ENCODE data around the gene PPFIA1. TPM values are rescaled to one million over a fixed set of nuclear protein-coding genes. Genes with fewer than 3 reads are reported as not detected.

Gene PPFIA1
- total and polyA plus RNA-seq, 10 of the 15 experiments (the other 5 are each of a cell fraction or from before 2014, with no cell fraction given) = 5.2 to 26.2 (median 15.8) TPM

GRCh38 chr11:70397983-70398833, 127.7 kb downstream of the PPFIA1 start, which contains the start of gene CTTN (continued):
- TF ChIP-seq ZNF687 (IDR thresholded peaks at IDR 0.05) (peak; percentile 53; the same call in 1 of the 2 replicates), HCFC1 (IDR thresholded peaks at IDR 0.05; ENCODE audit: low read length) (no peak), RAD21 (IDR thresholded peaks at IDR 0.05; ENCODE audit: insufficient read depth, low read depth, low read length) (no peak), BHLHE40 (IDR thresholded peaks at IDR 0.05; ENCODE audit: borderline replicate concordance in 1 of 2, low read depth in 2 of 2, low read length in 1 of 2) (peak; percentile 71 to 96; a peak in 3 of 4 replicates), WRNIP1 (IDR thresholded peaks at IDR 0.05; ENCODE audit: borderline replicate concordance, low read depth, low read length) (no peak), ZNF217 (IDR thresholded peaks at IDR 0.05) (no peak), ZSCAN29 (IDR thresholded peaks at IDR 0.05) (0 out of 2 replicates have a peak, but pooled peaks have one; percentile 38), EZH2 (IDR thresholded peaks at IDR 0.05; ENCODE audit: borderline replicate concordance, control insufficient read depth, low read depth, low read length) (no peak), ATF7 (IDR thresholded peaks at IDR 0.05; ENCODE audit: low read depth) (no peak)
- TF ChIP-seq, protein P1, sequence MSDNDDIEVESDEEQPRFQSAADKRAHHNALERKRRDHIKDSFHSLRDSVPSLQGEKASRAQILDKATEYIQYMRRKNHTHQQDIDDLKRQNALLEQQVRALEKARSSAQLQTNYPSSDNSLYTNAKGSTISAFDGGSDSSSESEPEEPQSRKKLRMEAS (IDR thresholded peaks at IDR 0.05; ENCODE audit: low read depth, low read length) = peak; percentile 43; the same call in 1 of the 2 replicates

Measured in GM12878 (cell line).